K562 (cell line): ENCODE results near the gene IGLL1. TPM values are rescaled to one million over a fixed set of nuclear protein-coding genes. Genes with fewer than 3 reads are reported as not detected.

ENCODE experiments used
- ATAC-seq: fragments of 200-7000 bp; cut with Tn5 transposase; 3 replicates; pipeline ENCODE4 v1.9.1; 2020; ENCODE audit warnings: moderate library complexity
- BruUV-seq: library from RNA; stranded (reverse); fragments of 400-500 nt; replicated peaks from 2 replicates; lab custom pipeline; 2021; lab: Mats Ljungman, UMichigan
- CTCF ChIA-PET: fragments of 300-600 bp; formaldehyde crosslinking; extraction: SDS; loops from one replicate; lab custom pipeline; 2021; ENCODE audit warnings: low intra/inter-chr PET ratio; lab: Yijun Ruan, JAX
- POLR2A ChIA-PET: fragments of 300-600, 350-650 bp; sonication (Branson Sonifier 250); formaldehyde crosslinking; extraction: SDS; loops from one replicate; lab custom pipeline; 2021; ENCODE audit warnings: antibody characterized with exemption, inconsistent platforms; lab: Yijun Ruan, JAX
- DNase-seq, 4 experiments: peaks; one replicate each; pipeline versions ENCODE4 v3.0.0 to v3.0.0-alpha.2; 2011 to 2018; ENCODE audit warnings: low spot score in 3 of 4, mixed read lengths in 3 of 4; ENCODE audit errors: extremely low read depth in 1 of 4
- FAIRE-seq: peaks from 2 replicates; lab custom pipeline; 2011; peaks lifted over from hg19 to GRCh38; lab: Jason Lieb, UNC
- H2AFZ ChIP-seq: 2 replicates; pipeline ENCODE4 v1.6.0; 2011; ENCODE audit warnings: low read depth, low read length, control low read depth, inconsistent platforms
- H3K27ac ChIP-seq: fragments of 200-600 bp; 3 replicates; pipeline ENCODE4 v1.8.0; 2011; ENCODE audit warnings: low read depth, mild to moderate bottlenecking, control low read depth, inconsistent platforms, low read length, moderate library complexity, mixed read lengths; ENCODE audit errors: extremely low read depth
- H3K27me3 ChIP-seq, 2 experiments: fragments of 300-600 bp in 1 of 2; 2 replicates in 1 of 2; 3 replicates in 1 of 2; pipeline versions ENCODE4 v1.6.0 to v1.8.0; 2011; ENCODE audit warnings: inconsistent platforms in 2 of 2, low read length in 2 of 2, mild to moderate bottlenecking in 1 of 2, mixed read lengths in 1 of 2, moderate library complexity in 1 of 2; ENCODE audit not compliant: control insufficient read depth in 2 of 2, insufficient read depth in 2 of 2
- H3K36me3 ChIP-seq: fragments of 300-600 bp; 3 replicates; pipeline ENCODE4 v1.8.0; 2011; ENCODE audit warnings: mild to moderate bottlenecking, low read length, inconsistent platforms; ENCODE audit not compliant: control insufficient read depth, insufficient read depth
- H3K4me1 ChIP-seq, 2 experiments: fragments of 200-600 bp in 1 of 2; replicated peaks in 1 of 2; 2 replicates in 1 of 2; 3 replicates in 1 of 2; pipeline versions ENCODE4 v1.5.1 to v1.8.0; 2011; ENCODE audit warnings: inconsistent platforms in 2 of 2, low read length in 2 of 2, mild to moderate bottlenecking in 1 of 2, mixed read lengths in 1 of 2, moderate library complexity in 1 of 2; ENCODE audit not compliant: control insufficient read depth in 2 of 2, insufficient read depth in 2 of 2
- H3K4me2 ChIP-seq: 2 replicates; pipeline ENCODE4 v1.6.1; 2011; ENCODE audit warnings: low read length, control low read depth, inconsistent platforms, mixed read lengths; ENCODE audit not compliant: insufficient read depth
- H3K4me3 ChIP-seq: fragments of 200-600 bp; sonication (generic), shearing (Covaris generic); 2 replicates; pipeline ENCODE4 v1.5.1; 2016; ENCODE audit warnings: control low read depth, inconsistent platforms
- H3K79me2 ChIP-seq: fragments of 200-600 bp; 3 replicates; pipeline ENCODE4 v1.8.0; 2011; ENCODE audit warnings: low read length, inconsistent platforms; ENCODE audit not compliant: control insufficient read depth, insufficient read depth
- H3K9ac ChIP-seq, 2 experiments: 2 replicates each; pipeline versions ENCODE4 v1.6.0 to v1.6.1; 2011; ENCODE audit warnings: low read depth in 2 of 2, low read length in 2 of 2, control low read depth in 1 of 2, inconsistent platforms in 1 of 2, mild to moderate bottlenecking in 1 of 2, mixed read lengths in 1 of 2; ENCODE audit not compliant: insufficient read depth in 1 of 2
- H3K9me1 ChIP-seq: one replicate; pipeline ENCODE4 v1.6.0; 2011; ENCODE audit warnings: inconsistent platforms, mild to moderate bottlenecking, low read length, moderate library complexity; ENCODE audit not compliant: control insufficient read depth, insufficient read depth
- H3K9me3 ChIP-seq: replicated peaks from 2 replicates; pipeline ENCODE4 v1.5.1; 2011; ENCODE audit warnings: low read depth, low read length, inconsistent platforms; ENCODE audit not compliant: control insufficient read depth, insufficient read depth
- H4K20me1 ChIP-seq: replicated peaks from 2 replicates; pipeline ENCODE4 v1.6.1; 2011; ENCODE audit warnings: low read length, inconsistent platforms, mixed read lengths; ENCODE audit not compliant: control insufficient read depth, insufficient read depth
- ATF2 ChIP-seq: sonication (generic); formaldehyde crosslinking; IDR thresholded peaks from 2 replicates; pipeline ENCODE4 v1.8.1; 2022; ENCODE audit warnings: missing genetic modification reagents
- CBX3 ChIP-seq, 2 experiments: IDR thresholded peaks; 1 replicate in 1 of 2; 2 replicates in 1 of 2; pipeline ENCODE4 v1.6.1; 2012; ENCODE audit warnings: inconsistent platforms in 2 of 2, low read length in 2 of 2, borderline replicate concordance in 1 of 2, control low read depth in 1 of 2
- ETS2 ChIP-seq: IDR thresholded peaks from 2 replicates; pipeline ENCODE4 v1.6.1; 2016; ENCODE audit warnings: borderline replicate concordance, missing genetic modification characterization, mild to moderate bottlenecking, moderate library complexity, missing compliant biosample characterization; ENCODE audit not compliant: poor library complexity, severe bottlenecking
- FOXK2 ChIP-seq, 2 experiments: fragments of 450-650 bp; IDR thresholded peaks in 1 of 2; conservative IDR thresholded peaks in 1 of 2; 2 replicates each; pipeline ENCODE4 v1.6.1; 2016; ENCODE audit warnings: low read depth in 2 of 2, mild to moderate bottlenecking in 1 of 2
- HDAC1 ChIP-seq, 2 experiments: fragments of 450-650 bp; IDR thresholded peaks; 2 replicates each; pipeline ENCODE4 v1.6.1; 2016 to 2017; ENCODE audit warnings: inconsistent platforms in 1 of 2, mild to moderate bottlenecking in 1 of 2, moderate library complexity in 1 of 2
- MCM3 ChIP-seq: fragments of 450-650 bp; IDR thresholded peaks from 2 replicates; pipeline ENCODE4 v1.6.1; 2016
- MNT ChIP-seq, 2 experiments: fragments of 450-650 bp; conservative IDR thresholded peaks; 2 replicates each; pipeline ENCODE4 v1.6.1; 2017; ENCODE audit warnings: mild to moderate bottlenecking in 2 of 2, moderate library complexity in 2 of 2
- PTRF ChIP-seq: fragments of 450-650 bp; IDR thresholded peaks from 2 replicates; pipeline ENCODE4 v1.6.1; 2016; ENCODE audit warnings: mild to moderate bottlenecking, missing genetic modification characterization, missing compliant biosample characterization
- SFPQ ChIP-seq: fragments of 200-400 bp; formaldehyde crosslinking; IDR thresholded peaks from 2 replicates; pipeline ENCODE4 v1.6.1; 2017; ENCODE audit warnings: mild to moderate bottlenecking, low read depth, low read length, moderate library complexity
- SMAD4 ChIP-seq: fragments of 250-450 bp; sonication (Bioruptor Pico); conservative IDR thresholded peaks from 2 replicates; pipeline ENCODE4 v1.8.0; 2021; ENCODE audit warnings: inconsistent platforms, mild to moderate bottlenecking, moderate library complexity
- TBP ChIP-seq: optimal IDR thresholded peaks from 2 replicates; pipeline ENCODE3; 2011; ENCODE audit warnings: low read depth, low read length, improper control_type of control experiment
- WGBS: fragments of 100-300 bp; shearing (Covaris generic); methylation state at CpG from one replicate; pipeline ENCODE4 v1.1.6; 2016; ENCODE audit warnings: low coverage, mixed read lengths; ENCODE audit not compliant: insufficient coverage; ENCODE audit errors: missing lambda C conversion rate; 5-methylcytosine and 5-hydroxymethylcytosine counted together
- in situ Hi-C: fragments of 300-500 bp; cut with MboI; formaldehyde crosslinking; loops from 4 replicates; pipeline ENCODE4 v1.15.0; 2018; ENCODE audit warnings: inconsistent platforms, mixed read lengths
- intact Hi-C: fragments of 100-400 bp; cut with micrococcal nuclease; formaldehyde crosslinking; loops from 2 replicates; pipeline ENCODE4 v1.14.2; 2022
- polyA plus RNA-seq, 8 experiments: library from polyadenylated mRNA; depleted of rRNA in 4 of 8; stranded (reverse) in 5 of 8; unstranded in 3 of 8; fragments of >200 nt; fragmentation: Nextera tagmentation in 2 of 8; fragmentation: Illumina TruSeq in 1 of 8; extraction: Ambion mirVana in 2 of 8; extraction: Trizol in 1 of 8; gene quantifications; 2 replicates each; pipeline versions ENCODE4 v1.2.1 to v1.2.3, GENCODE V29; 2011 to 2014; ENCODE audit warnings: inconsistent platforms in 1 of 8, missing spikeins in 1 of 8
- total RNA-seq, 7 experiments: library from RNA; depleted of rRNA in 6 of 7; stranded (reverse); fragments of >200 nt in 6 of 7; fragmentation: Illumina TruSeq in 2 of 7; extraction: Trizol in 2 of 7; gene quantifications; 2 replicates each; pipeline versions ENCODE4 v1.2.1 to v1.2.3, GENCODE V29; 2011 to 2021; ENCODE audit warnings: low replicate concordance in 1 of 7

The IGLL1 gene
- total and polyA plus RNA-seq, 9 of the 15 experiments (the other 6 are each of a cell fraction or from before 2014, with no cell fraction given): 0.10 to 0.32 (median 0.20) TPM; not detected in 6

- TF ChIP-seq MNT (conservative IDR thresholded peaks at IDR 0.05) (no peak), SFPQ (no peak), ETS2 (tag) (no peak)
Measured at GRCh38 chr22:23524226-23524625, 55.9 kb downstream of the IGLL1 start (continued).

GRCh38 chr22:23523713-23524112 is 56.4 kb downstream of the IGLL1 start:
- in situ Hi-C loops: no loop called here
- Histone ChIP-seq H3K9ac (no peak overlapping the region), H3K79me2 (no peaks in the 10 kb centered on the region), H4K20me1 (no peaks in the 10 kb centered on the region), H3K9me3 (no peaks in the 10 kb centered on the region), H3K4me2 (no peak overlapping the region), H3K4me1 (peaks cover 12 to 40% of the 10 kb centered on the region in 2 experiments), H3K36me3 (no peaks in the 10 kb centered on the region), H3K4me3 (no peak overlapping the region), H3K9me1 (no peaks in the 10 kb centered on the region), H3K27ac (no peak overlapping the region), H2AFZ (no peak overlapping the region), H3K27me3 (no peaks in the 10 kb centered on the region)
- intact Hi-C loops: no loop called here
- ATAC-seq (no peak), FAIRE-seq (no peak), DNase-seq (no peak)
- no peak for TF ChIP-seq FOXK2 (conservative IDR thresholded peaks at IDR 0.05 in 1 of 2, IDR thresholded peaks at IDR 0.05 in 1 of 2; ENCODE audit: low read depth in 2 of 2)
- no peak for TF ChIP-seq PTRF (tag)
- no peak for TF ChIP-seq CBX3 (IDR thresholded peaks at IDR 0.05; ENCODE audit: borderline replicate concordance in 1 of 2, low read length in 2 of 2)
- TF ChIP-seq TBP: no peak
- no peak for TF ChIP-seq HDAC1 (IDR thresholded peaks at IDR 0.05)
- TF ChIP-seq ATF2 (CRISPR knock-in tag): no peak
- TF ChIP-seq MCM3: no peak
- no peak for TF ChIP-seq SMAD4 (CRISPR knock-in tag)
- ChIA-PET POLR2A (no interaction called here), CTCF (no interaction called here)
- WGBS: 78% methylated on average over 8 of the region's 8 CpGs
- BruUV-seq: no TSS peak
